GM12878 (cell line): ENCODE measurements around the gene TMTC1. TPM values are rescaled to one million over a fixed set of nuclear protein-coding genes. Genes with fewer than 3 reads are reported as not detected.

Experiments
- ATAC-seq: fragments of 200-7000 bp; cut with Tn5 transposase; 3 replicates; pipeline ENCODE4 v1.9.1; 2020; ENCODE audit warnings: mild to moderate bottlenecking, moderate library complexity
- BruUV-seq: library from RNA; stranded (reverse); fragments of 400-500 nt; replicated peaks from 2 replicates; lab custom pipeline; 2021; lab: Mats Ljungman, UMichigan
- CTCF ChIA-PET: fragments of 300-600 bp; sonication (Branson Sonifier 250); formaldehyde crosslinking; extraction: SDS; loops from one replicate; lab custom pipeline; 2021; ENCODE audit warnings: inconsistent platforms; lab: Yijun Ruan, JAX
- POLR2A ChIA-PET: fragments of 350-600 bp; formaldehyde crosslinking; extraction: SDS; loops from one replicate; lab custom pipeline; 2021; ENCODE audit warnings: inconsistent platforms; lab: Charles Lee
- RAD21 ChIA-PET: fragments of 300-600 bp; sonication (Branson Sonifier 250); formaldehyde crosslinking; loops from one replicate; lab custom pipeline; 2023; ENCODE audit warnings: antibody characterized with exemption; ENCODE audit not compliant: unreplicated experiment; lab: Charles Lee
- SMC1A ChIA-PET: fragments of 300-600 bp; sonication (Branson Sonifier 250); formaldehyde crosslinking; loops from one replicate; lab custom pipeline; 2023; ENCODE audit not compliant: unreplicated experiment, uncharacterized antibody; lab: Charles Lee
- DNase-seq: peaks from one replicate; pipeline ENCODE4 v3.0.0-alpha.2; 2011; ENCODE audit warnings: low read depth, low spot score
- FAIRE-seq: peaks from 3 replicates; lab custom pipeline; 2011; peaks lifted over from hg19 to GRCh38; lab: Jason Lieb, UNC
- H2AFZ ChIP-seq: 2 replicates; pipeline ENCODE4 v1.6.0; 2011; ENCODE audit warnings: low read depth, low read length, control low read depth; ENCODE audit not compliant: control insufficient read depth
- H3K27ac ChIP-seq: 2 replicates; pipeline ENCODE4 v1.5.1; 2011; ENCODE audit warnings: control low read depth; ENCODE audit not compliant: control insufficient read depth, insufficient read depth
- H3K27me3 ChIP-seq, 2 experiments: replicated peaks in 1 of 2; 2 replicates each; pipeline versions ENCODE4 v1.6.0 to v1.6.1; 2011; ENCODE audit warnings: low read length in 1 of 2; ENCODE audit not compliant: control insufficient read depth in 2 of 2, insufficient read depth in 2 of 2
- H3K36me3 ChIP-seq, 2 experiments: 2 replicates each; pipeline ENCODE4 v1.5.1; 2011; ENCODE audit warnings: low read length in 1 of 2; ENCODE audit not compliant: control insufficient read depth in 2 of 2, insufficient read depth in 2 of 2
- H3K4me1 ChIP-seq: 2 replicates; pipeline ENCODE4 v1.6.1; 2011; ENCODE audit warnings: mild to moderate bottlenecking, low read length, moderate library complexity, mixed read lengths; ENCODE audit not compliant: control insufficient read depth, insufficient read depth
- H3K4me2 ChIP-seq: 2 replicates; pipeline ENCODE4 v1.6.0; 2011; ENCODE audit warnings: control low read depth; ENCODE audit not compliant: control insufficient read depth, insufficient read depth
- H3K4me3 ChIP-seq: fragments of 200-600 bp; sonication (generic); 2 replicates; pipeline ENCODE4 v1.5.1; 2016
- H3K79me2 ChIP-seq: 2 replicates; pipeline ENCODE4 v1.6.0; 2011; ENCODE audit warnings: low read length; ENCODE audit not compliant: control insufficient read depth, insufficient read depth
- H3K9ac ChIP-seq: 2 replicates; pipeline ENCODE4 v1.8.0; 2011; ENCODE audit warnings: low read length, control low read depth, mixed read lengths; ENCODE audit not compliant: control insufficient read depth, insufficient read depth
- H3K9me3 ChIP-seq: replicated peaks from 3 replicates; pipeline ENCODE4 v1.5.1; 2011; ENCODE audit warnings: mild to moderate bottlenecking, low read length; ENCODE audit not compliant: control insufficient read depth, insufficient read depth
- H4K20me1 ChIP-seq: 2 replicates; pipeline ENCODE4 v1.6.0; 2011; ENCODE audit not compliant: control insufficient read depth, insufficient read depth
- BACH1 ChIP-seq: fragments of 450-650 bp; IDR thresholded peaks from 2 replicates; pipeline ENCODE4 v1.6.1; 2017; ENCODE audit warnings: mild to moderate bottlenecking, borderline replicate concordance
- BCL11A ChIP-seq: IDR thresholded peaks from 2 replicates; pipeline ENCODE4 v1.6.1; 2011; ENCODE audit warnings: low read depth, low read length
- CEBPB ChIP-seq, 2 experiments: fragments of 150-350 bp in 1 of 2; IDR thresholded peaks; 2 replicates each; pipeline ENCODE4 v1.6.1; 2012 to 2014; ENCODE audit warnings: low read depth in 2 of 2, low read length in 2 of 2, borderline replicate concordance in 1 of 2, inconsistent platforms in 1 of 2
- CHD4 ChIP-seq: fragments of 200-600 bp; sonication (generic); IDR thresholded peaks from 2 replicates; pipeline ENCODE4 v1.6.1; 2016; ENCODE audit warnings: mild to moderate bottlenecking
- MLLT1 ChIP-seq: fragments of 450-650 bp; IDR thresholded peaks from 2 replicates; pipeline ENCODE4 v1.6.1; 2016; ENCODE audit warnings: mild to moderate bottlenecking
- NKRF ChIP-seq: fragments of 450-650 bp; conservative IDR thresholded peaks from 2 replicates; pipeline ENCODE4 v1.6.1; 2017; ENCODE audit warnings: mild to moderate bottlenecking, moderate library complexity
- POU2F2 ChIP-seq: IDR thresholded peaks from 3 replicates; pipeline ENCODE4 v1.6.1; 2011; ENCODE audit warnings: low read depth, mild to moderate bottlenecking, low read length, borderline replicate concordance
- SPI1 ChIP-seq: IDR thresholded peaks from 2 replicates; pipeline ENCODE4 v1.6.1; 2011; ENCODE audit warnings: low read depth, mild to moderate bottlenecking, low read length, moderate library complexity, borderline replicate concordance; ENCODE audit not compliant: insufficient read depth
- USF1 ChIP-seq: IDR thresholded peaks from 2 replicates; pipeline ENCODE4 v1.6.1; 2011; ENCODE audit warnings: borderline replicate concordance, low read depth, mild to moderate bottlenecking, moderate library complexity, mixed read lengths, low read length; ENCODE audit not compliant: insufficient read depth; ENCODE audit errors: extremely low read length
- WRNIP1 ChIP-seq: IDR thresholded peaks from 2 replicates; pipeline ENCODE4 v1.6.1; 2011; ENCODE audit warnings: low read depth, low read length, improper control_type of control experiment, borderline replicate concordance
- ZBTB33 ChIP-seq: fragments of 450-650 bp; IDR thresholded peaks from 2 replicates; pipeline ENCODE4 v1.6.1; 2017; ENCODE audit warnings: mild to moderate bottlenecking
- ZNF592 ChIP-seq: fragments of 450-650 bp; IDR thresholded peaks from 2 replicates; pipeline ENCODE4 v1.6.1; 2017; ENCODE audit warnings: mild to moderate bottlenecking, moderate library complexity
- whole genome bisulfite sequencing: methylation state at CpG from one replicate; pipeline ENCODE4 v1.1.6; 2016; ENCODE audit warnings: low lambda C conversion rate; ENCODE audit not compliant: insufficient replicate concordance, insufficient coverage; ENCODE audit errors: missing lambda C conversion rate; 5-methylcytosine and 5-hydroxymethylcytosine counted together
- in situ Hi-C: fragments of 300-500 bp; cut with MboI; formaldehyde crosslinking; loops from 9 replicates; pipeline ENCODE4 v1.14.3; 2018; ENCODE audit warnings: mixed read lengths
- intact Hi-C: fragments of 100-400 bp; cut with micrococcal nuclease; formaldehyde crosslinking; loops from one replicate; pipeline ENCODE4 v1.14.2; 2022; ENCODE audit not compliant: unreplicated experiment
- polyA plus RNA-seq, 11 experiments: library from polyadenylated mRNA; depleted of rRNA in 4 of 11; unstranded in 6 of 11; stranded (reverse) in 5 of 11; fragments of >200 nt; fragmentation: Nextera tagmentation in 4 of 11; fragmentation: Illumina TruSeq in 1 of 11; extraction: Ambion mirVana in 4 of 11; extraction: Trizol in 1 of 11; gene quantifications; 1 replicate in 1 of 11; 2 replicates in 10 of 11; pipeline versions ENCODE4 v1.2.1 to v1.2.3, GENCODE V29; 2011 to 2016; ENCODE audit warnings: inconsistent platforms in 2 of 11, missing spikeins in 2 of 11, low read depth in 1 of 11
- total RNA-seq, 4 experiments: library from RNA; depleted of rRNA in 3 of 4; stranded (reverse); fragments of >200 nt in 3 of 4; fragmentation: Illumina TruSeq in 1 of 4; extraction: Trizol in 1 of 4; gene quantifications; 2 replicates each; pipeline versions ENCODE4 v1.2.1 to v1.2.3, GENCODE V29; 2013 to 2021

TMTC1 gene
- total and polyA plus RNA-seq, 10 of the 15 experiments (the other 5 are each of a cell fraction or from before 2014, with no cell fraction given) = 0.10 to 20.9 (median 0.57) TPM

- H4K20me1 ChIP-seq = no peaks in the 10 kb centered on the region
- no peaks in the 10 kb centered on the region for H3K4me1 ChIP-seq
- no peak overlapping the region for H3K9ac ChIP-seq
- no peak for ATAC-seq
- in situ Hi-C loops = no loop called here
- no peaks in the 10 kb centered on the region for H3K79me2 ChIP-seq
- no peak overlapping the region for H3K4me3 ChIP-seq
- POLR2A ChIA-PET = no interaction called here
- no peak for TF ChIP-seq ZBTB33
- TF ChIP-seq CEBPB (IDR thresholded peaks at IDR 0.05; ENCODE audit: borderline replicate concordance in 1 of 2, low read depth in 2 of 2, low read length in 2 of 2) = no peak
- no peak for TF ChIP-seq MLLT1
- no peak for TF ChIP-seq NKRF
- TF ChIP-seq CHD4 = no peak
- TF ChIP-seq POU2F2 = no peak
- TF ChIP-seq USF1 = no peak
- TF ChIP-seq BCL11A = no peak
- TF ChIP-seq SPI1 = no peak
- TF ChIP-seq ZNF592 = no peak
- TF ChIP-seq WRNIP1 = no peak
- TF ChIP-seq BACH1 = no peak
- TF ChIP-seq, all 136 proteins: peak for 0
- intact Hi-C loops = no loop called here
- Histone ChIP-seq H3K27ac (no peak overlapping the region), H3K27me3 (no peaks in the 10 kb centered on the region), H3K4me2 (no peak overlapping the region), H3K36me3 (no peaks in the 10 kb centered on the region), H3K9me3 (peaks cover 6% of the 10 kb centered on the region; the same call in 2 of the 3 replicates), H2AFZ (no peak overlapping the region)
- DNase-seq (no peak), FAIRE-seq (no peak)
- SMC1A ChIA-PET = no interaction called here
- CTCF ChIA-PET = no interaction called here
- RAD21 ChIA-PET = no interaction called here
- 64% methylated on average over 8 of the region's 8 CpGs for WGBS
- no TSS peak for BruUV-seq
Observed at GRCh38 chr12:29792853-29793252, 9.1 kb upstream of the TMTC1 start.
